OCI-LY7 (cell line): ENCODE measurements around the gene ARRB2. TPM values are rescaled to one million over a fixed set of nuclear protein-coding genes. Genes with fewer than 3 reads are reported as not detected.

Experiments used
- BruUV-seq: library from RNA; stranded (reverse); fragments of 400-500 nt; replicated peaks from 2 replicates; lab custom pipeline; 2021; lab: Mats Ljungman, UMichigan
- CTCF ChIA-PET: fragments of 300-600 bp; sonication (Branson Sonifier 250); formaldehyde crosslinking; loops from one replicate; lab custom pipeline; 2022; ENCODE audit warnings: antibody characterized with exemption; ENCODE audit not compliant: unreplicated experiment; lab: Charles Lee
- POLR2A ChIA-PET: fragments of 300-600 bp; sonication (Branson Sonifier 250); formaldehyde crosslinking; loops from one replicate; lab custom pipeline; 2022; ENCODE audit warnings: antibody characterized with exemption; lab: Charles Lee
- DNase-seq: peaks from one replicate; pipeline ENCODE4 v3.0.0-alpha.2; 2015; ENCODE audit warnings: low spot score
- H2AFZ ChIP-seq: fragments of 200-600 bp; sonication (generic), shearing (Covaris generic); 2 replicates; pipeline ENCODE4 v1.6.1; 2014; ENCODE audit warnings: mild to moderate bottlenecking, antibody characterized with exemption, low read length, moderate library complexity
- H3K27ac ChIP-seq: fragments of 200-600 bp; sonication (generic); 2 replicates; pipeline ENCODE4 v1.5.1; 2014; ENCODE audit warnings: mixed run types, low read depth, mild to moderate bottlenecking, moderate library complexity, low read length, inconsistent platforms; ENCODE audit not compliant: poor library complexity, severe bottlenecking
- H3K36me3 ChIP-seq: fragments of 200-600 bp; sonication (generic); 2 replicates; pipeline ENCODE4 v1.6.1; 2014; ENCODE audit warnings: mild to moderate bottlenecking, antibody characterized with exemption, low read length, moderate library complexity, mixed read lengths; ENCODE audit not compliant: insufficient read depth
- H3K4me1 ChIP-seq: fragments of 200-600 bp; sonication (generic); 2 replicates; pipeline ENCODE4 v1.5.1; 2014; ENCODE audit warnings: mild to moderate bottlenecking, low read length; ENCODE audit not compliant: insufficient read depth, poor library complexity, severe bottlenecking
- H3K4me2 ChIP-seq: fragments of 200-600 bp; sonication (generic); 2 replicates; pipeline ENCODE4 v1.6.1; 2014; ENCODE audit warnings: mild to moderate bottlenecking, low read length
- H3K4me3 ChIP-seq: fragments of 200-600 bp; sonication (generic); 2 replicates; pipeline ENCODE4 v1.5.1; 2014; ENCODE audit warnings: mild to moderate bottlenecking, low read depth, low read length; ENCODE audit not compliant: poor library complexity, severe bottlenecking
- H3K79me2 ChIP-seq: fragments of 200-600 bp; sonication (generic); 2 replicates; pipeline ENCODE4 v1.6.1; 2016; ENCODE audit warnings: low read depth, mild to moderate bottlenecking, low read length, moderate library complexity, mixed read lengths; ENCODE audit not compliant: insufficient read depth
- H3K9me2 ChIP-seq: fragments of 200-600 bp; sonication (generic); 2 replicates; pipeline ENCODE4 v1.6.1; 2016; ENCODE audit warnings: mild to moderate bottlenecking, low read length, mixed read lengths; ENCODE audit not compliant: insufficient read depth
- H3K9me3 ChIP-seq: fragments of 200-600 bp; sonication (generic); 2 replicates; pipeline ENCODE4 v1.6.1; 2014; ENCODE audit warnings: mild to moderate bottlenecking, mixed run types, low read length, mixed read lengths
- H4K20me1 ChIP-seq: fragments of 200-600 bp; sonication (generic); 2 replicates; pipeline ENCODE4 v1.6.1; 2014; ENCODE audit warnings: mild to moderate bottlenecking, antibody characterized with exemption, low read length, moderate library complexity, mixed read lengths; ENCODE audit not compliant: insufficient read depth
- EZH2phosphoT487 ChIP-seq: fragments of 200-600 bp; sonication (generic); IDR thresholded peaks from 2 replicates; pipeline ENCODE4 v1.6.1; 2018; ENCODE audit warnings: low read depth, borderline replicate concordance, mild to moderate bottlenecking, mixed run types, antibody characterized with exemption, low read length, moderate library complexity, mixed read lengths
- intact Hi-C: fragments of 100-400 bp; cut with micrococcal nuclease; formaldehyde crosslinking; loops from one replicate; pipeline ENCODE4 v1.10.0; 2022; ENCODE audit not compliant: unreplicated experiment
- total RNA-seq, 2 experiments: library from RNA; depleted of rRNA in 1 of 2; stranded (reverse); fragments of >200 nt in 1 of 2; shearing (Covaris generic) in 1 of 2; gene quantifications; 2 replicates each; pipeline ENCODE4 v1.2.3, GENCODE V29; 2014 to 2022
- TF ChIP-seq, protein P1 (sequence below): fragments of 200-600 bp; sonication (generic); conservative IDR thresholded peaks from 2 replicates; pipeline ENCODE4 v1.5.1; 2014; ENCODE audit warnings: mild to moderate bottlenecking, antibody characterized with exemption, low read length, moderate library complexity, mixed read lengths

ARRB2 gene
- total RNA-seq, 2 experiments from 2014 or later, result 56.7 to 84.9 TPM

DNA sequence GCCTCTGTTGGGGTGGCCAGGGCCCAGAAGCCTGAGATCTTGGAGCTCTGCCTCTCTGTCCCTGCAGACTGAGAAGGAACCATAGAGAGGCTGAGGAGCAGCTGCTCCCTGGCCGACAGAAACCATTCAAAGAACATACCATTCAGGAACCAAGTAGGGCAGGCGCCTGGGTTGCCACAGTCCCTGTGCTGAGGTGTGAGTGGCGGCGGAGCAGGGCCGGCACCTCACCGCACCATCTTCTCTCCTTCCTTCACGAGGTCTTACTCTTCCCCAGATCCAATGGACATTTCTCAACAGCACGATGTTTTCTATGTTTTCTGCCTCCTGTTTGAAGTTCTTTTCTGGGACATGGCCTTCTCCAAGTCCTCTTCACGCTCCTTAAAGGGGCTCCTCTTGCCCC, 46.2 kb upstream of the ARRB2 start:
- Histone ChIP-seq H3K4me1 (no peaks in the 10 kb centered on the region), H3K36me3 (peaks cover 1% of the 10 kb centered on the region; the same call in 1 of the 2 replicates), H2AFZ (no peak overlapping the region), H3K9me3 (no peaks in the 10 kb centered on the region), H4K20me1 (no peaks in the 10 kb centered on the region), H3K4me2 (no peak overlapping the region), H3K79me2 (no peaks in the 10 kb centered on the region), H3K4me3 (no peak overlapping the region), H3K27ac (no peak overlapping the region), H3K9me2 (no peaks in the 10 kb centered on the region)
- TF ChIP-seq, protein P1, sequence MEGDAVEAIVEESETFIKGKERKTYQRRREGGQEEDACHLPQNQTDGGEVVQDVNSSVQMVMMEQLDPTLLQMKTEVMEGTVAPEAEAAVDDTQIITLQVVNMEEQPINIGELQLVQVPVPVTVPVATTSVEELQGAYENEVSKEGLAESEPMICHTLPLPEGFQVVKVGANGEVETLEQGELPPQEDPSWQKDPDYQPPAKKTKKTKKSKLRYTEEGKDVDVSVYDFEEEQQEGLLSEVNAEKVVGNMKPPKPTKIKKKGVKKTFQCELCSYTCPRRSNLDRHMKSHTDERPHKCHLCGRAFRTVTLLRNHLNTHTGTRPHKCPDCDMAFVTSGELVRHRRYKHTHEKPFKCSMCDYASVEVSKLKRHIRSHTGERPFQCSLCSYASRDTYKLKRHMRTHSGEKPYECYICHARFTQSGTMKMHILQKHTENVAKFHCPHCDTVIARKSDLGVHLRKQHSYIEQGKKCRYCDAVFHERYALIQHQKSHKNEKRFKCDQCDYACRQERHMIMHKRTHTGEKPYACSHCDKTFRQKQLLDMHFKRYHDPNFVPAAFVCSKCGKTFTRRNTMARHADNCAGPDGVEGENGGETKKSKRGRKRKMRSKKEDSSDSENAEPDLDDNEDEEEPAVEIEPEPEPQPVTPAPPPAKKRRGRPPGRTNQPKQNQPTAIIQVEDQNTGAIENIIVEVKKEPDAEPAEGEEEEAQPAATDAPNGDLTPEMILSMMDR, result no peak
- no peak for TF ChIP-seq EZH2phosphoT487
- ChIA-PET CTCF (no interaction called here), POLR2A (no interaction called here)
- intact Hi-C loops, result no loop called here
- no TSS peak for BruUV-seq
- DNase-seq, result no peak

DNA sequence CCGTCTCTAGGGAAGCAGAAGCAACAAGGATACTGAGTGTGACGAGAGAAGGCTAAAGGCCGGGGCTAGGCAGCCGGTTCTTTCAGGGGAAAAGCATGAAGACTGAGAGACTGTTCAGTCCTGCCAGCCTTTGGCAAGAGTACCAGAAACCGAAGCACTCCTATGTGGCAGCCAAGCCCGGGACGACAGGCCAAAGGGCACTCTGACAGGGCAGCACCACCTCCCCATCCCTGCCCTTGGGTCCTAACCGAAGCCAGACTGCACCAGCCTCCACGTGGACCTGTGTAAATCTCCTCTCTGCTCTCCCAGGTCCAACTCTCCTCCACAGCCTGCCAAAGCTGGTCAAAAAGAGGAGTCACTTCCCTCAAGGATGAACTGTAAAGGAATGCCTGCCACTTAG, 45.4 kb upstream of the ARRB2 start:
- Histone ChIP-seq H3K9me3 (no peaks in the 10 kb centered on the region), H3K9me2 (no peaks in the 10 kb centered on the region), H4K20me1 (no peaks in the 10 kb centered on the region), H3K27ac (no peak overlapping the region), H3K79me2 (no peaks in the 10 kb centered on the region), H3K36me3 (peaks cover 9% of the 10 kb centered on the region; the same call in 1 of the 2 replicates), H3K4me1 (no peaks in the 10 kb centered on the region), H3K4me2 (no peak overlapping the region), H2AFZ (no peak overlapping the region), H3K4me3 (no peak overlapping the region)
- ChIA-PET CTCF (no interaction called here), POLR2A (interaction anchor here (0.6 kb wide), 1 partner anchor 424 kb away, joined by 3 read pairs; no protein-coding TSS in a partner anchor)
- intact Hi-C loops, result no loop called here
- DNase-seq, result no peak
- TF ChIP-seq, protein P1, result no peak
- no peak for TF ChIP-seq EZH2phosphoT487
- no TSS peak for BruUV-seq

DNA sequence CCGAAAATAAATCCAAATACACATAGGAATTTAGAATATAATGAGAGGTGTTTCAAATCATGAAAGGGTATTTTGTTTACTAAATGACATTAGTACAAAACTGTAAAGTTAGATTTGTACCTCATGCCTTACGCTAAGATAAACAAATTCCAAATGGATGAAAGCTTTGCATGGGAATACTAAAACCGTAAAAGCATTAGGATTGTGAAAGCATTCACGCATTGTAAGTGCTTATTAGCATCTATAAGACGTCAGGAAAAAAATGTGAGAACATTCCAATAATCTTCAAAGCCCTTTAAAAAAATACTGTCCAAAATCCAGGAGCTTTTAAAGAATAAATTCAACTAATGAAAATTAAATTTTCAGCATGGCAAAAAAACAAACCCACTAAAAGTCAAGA, 44.1 kb upstream of the ARRB2 start:
- no peaks in the 10 kb centered on the region for H3K79me2 ChIP-seq
- DNase-seq, result no peak
- H3K4me1 ChIP-seq, result no peaks in the 10 kb centered on the region
- intact Hi-C loops, result no loop called here
- H3K9me2 ChIP-seq, result no peaks in the 10 kb centered on the region
- no peak overlapping the region for H2AFZ ChIP-seq
- no peak overlapping the region for H3K4me2 ChIP-seq
- no peak for TF ChIP-seq EZH2phosphoT487
- TF ChIP-seq, protein P1, result no peak
- no peak overlapping the region for H3K27ac ChIP-seq
- H3K36me3 ChIP-seq, result peaks cover 21% of the 10 kb centered on the region
- CTCF ChIA-PET, result no interaction called here
- no peaks in the 10 kb centered on the region for H3K9me3 ChIP-seq
- no peak overlapping the region for H3K4me3 ChIP-seq
- H4K20me1 ChIP-seq, result no peaks in the 10 kb centered on the region
- no TSS peak for BruUV-seq
- POLR2A ChIA-PET, result interaction anchor here (0.6 kb wide), 1 partner anchor 291 kb away, joined by 3 read pairs; no protein-coding TSS in a partner anchor
